Coronary artery (tissue), 2 donors: Measurements from ENCODE around the gene SLC1A5.

ENCODE experiments used
- DNase-seq: peaks from one replicate; pipeline ENCODE4 v3.0.0-alpha.2; 2017; ENCODE audit warnings: low spot score
- H3K27ac ChIP-seq, 2 donors: fragments of 200-600 bp; sonication (generic); one replicate each; pipeline ENCODE4 v1.5.1; 2016 to 2019
- H3K4me3 ChIP-seq: fragments of 200-600 bp; sonication (generic); 2 replicates; pipeline ENCODE4 v1.5.1; 2016; ENCODE audit warnings: mild to moderate bottlenecking, moderate library complexity
- CTCF ChIP-seq: fragments of 200-600 bp; sonication (generic); IDR thresholded peaks from one replicate; pipeline ENCODE4 v1.5.1; 2019; ENCODE audit warnings: antibody characterized with exemption

The SLC1A5 gene

GRCh38 chr19:46731584-46731983 is 56.8 kb downstream of the SLC1A5 start:
- Histone ChIP-seq H3K4me3 (peak overlapping the region; percentile 18), H3K27ac (peak overlapping the region in 1 of 2 donors; percentile 25)
- DNase-seq, result no peak
- TF ChIP-seq CTCF, result no peak

DNA sequence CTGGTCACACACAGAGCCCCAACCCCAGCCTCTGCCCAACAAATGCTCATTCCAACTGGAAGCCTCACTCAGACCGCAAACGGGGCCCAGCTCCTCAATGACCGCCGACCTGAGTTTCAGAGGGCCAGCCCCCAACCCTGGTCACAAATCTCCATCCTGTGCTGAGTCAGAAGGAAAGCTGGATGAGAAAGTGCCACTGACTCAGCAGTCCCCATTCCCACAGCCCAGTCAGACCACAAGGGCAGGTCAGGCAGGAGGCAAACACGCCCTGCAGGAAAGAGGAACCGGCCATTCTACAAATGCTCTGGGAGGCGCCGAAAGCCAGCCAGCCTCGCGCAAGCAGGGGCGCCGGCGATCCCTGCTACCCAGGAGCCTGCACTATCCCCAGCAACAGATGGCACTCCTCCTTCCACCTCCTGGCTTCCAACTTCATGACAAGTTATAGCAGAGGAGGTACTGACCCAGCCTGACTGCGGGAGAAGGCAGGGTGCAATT is 57.3 kb downstream of the SLC1A5 start:
- Histone ChIP-seq H3K4me3 (peak overlapping the region; percentile 18), H3K27ac (peak overlapping the region in 1 of 2 donors; percentile 25)
- no peak for DNase-seq
- no peak for TF ChIP-seq CTCF

- no peak overlapping the region for H3K4me3 ChIP-seq
- no peak for TF ChIP-seq CTCF
Measured at GRCh38 chr19:46730595-46730994, 57.8 kb downstream of the SLC1A5 start.

GRCh38 chr19:46730187-46730586 is 58.2 kb downstream of the SLC1A5 start:
- no peak for TF ChIP-seq CTCF
- Histone ChIP-seq H3K27ac (no peak overlapping the region), H3K4me3 (no peak overlapping the region)
- DNase-seq, result no peak

More at GRCh38 chr19:46730595-46730994, 57.8 kb downstream of the SLC1A5 start:
- no peak overlapping the region for H3K27ac ChIP-seq
- DNase-seq, result no peak

DNA sequence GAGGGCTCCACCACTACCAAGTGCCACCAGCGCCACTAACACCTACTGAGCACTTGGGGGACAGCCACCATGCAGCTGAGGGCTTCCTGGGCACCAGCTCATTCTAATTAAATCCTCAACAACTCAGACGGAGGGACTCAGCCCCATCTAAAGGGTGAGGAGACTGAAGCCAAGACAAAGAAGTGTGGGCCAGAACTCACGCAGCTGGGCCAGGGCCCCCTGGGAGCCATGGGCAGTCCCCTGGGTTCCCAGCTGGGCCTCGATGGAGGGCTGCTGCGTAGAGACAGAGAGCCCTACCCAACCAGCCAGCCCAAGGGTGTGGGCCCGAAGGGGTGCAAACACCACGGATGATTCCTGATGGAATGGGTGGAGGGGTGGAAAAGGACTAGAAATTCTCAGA is 58.7 kb downstream of the SLC1A5 start:
- no peak overlapping the region for H3K4me3 ChIP-seq
- no peak for DNase-seq
- no peak for TF ChIP-seq CTCF
- H3K27ac ChIP-seq, result no peak overlapping the region

DNA sequence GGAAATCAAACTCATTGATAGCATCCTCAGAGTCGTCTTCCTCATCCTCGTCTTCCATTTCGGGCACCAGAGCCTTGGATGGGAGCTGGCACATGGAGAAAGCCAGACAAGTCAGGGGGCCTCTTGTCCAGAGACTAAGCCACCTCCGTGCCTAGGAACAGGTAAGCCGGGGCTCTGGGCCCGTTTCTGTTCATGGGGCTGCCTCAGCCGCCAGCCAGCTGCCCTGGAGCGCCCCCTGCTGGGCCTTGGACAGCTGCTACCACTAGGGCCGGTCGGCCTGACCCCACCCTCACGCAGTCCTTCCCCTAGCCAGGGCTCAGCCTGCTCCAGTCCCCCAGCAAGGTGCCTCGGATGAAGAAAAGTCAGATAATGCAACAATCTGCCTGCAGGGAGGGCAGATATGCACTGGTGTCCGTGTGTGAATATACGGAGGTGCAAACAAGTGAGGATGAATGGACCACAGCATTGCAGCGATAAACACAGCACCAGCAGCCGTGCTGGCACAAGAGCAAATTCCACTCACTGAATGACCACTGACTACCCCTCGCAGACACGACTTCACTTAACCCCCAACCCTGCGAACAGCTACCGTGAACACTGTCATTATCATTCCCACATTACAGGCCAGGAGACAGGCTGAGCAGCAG is 59.6 kb downstream of the SLC1A5 start:
- peak overlapping the region in 1 of 2 donors; percentile 42 for H3K27ac ChIP-seq
- TF ChIP-seq CTCF, result peak; percentile 85
- H3K4me3 ChIP-seq, result no peak overlapping the region
- no peak for DNase-seq

DNA sequence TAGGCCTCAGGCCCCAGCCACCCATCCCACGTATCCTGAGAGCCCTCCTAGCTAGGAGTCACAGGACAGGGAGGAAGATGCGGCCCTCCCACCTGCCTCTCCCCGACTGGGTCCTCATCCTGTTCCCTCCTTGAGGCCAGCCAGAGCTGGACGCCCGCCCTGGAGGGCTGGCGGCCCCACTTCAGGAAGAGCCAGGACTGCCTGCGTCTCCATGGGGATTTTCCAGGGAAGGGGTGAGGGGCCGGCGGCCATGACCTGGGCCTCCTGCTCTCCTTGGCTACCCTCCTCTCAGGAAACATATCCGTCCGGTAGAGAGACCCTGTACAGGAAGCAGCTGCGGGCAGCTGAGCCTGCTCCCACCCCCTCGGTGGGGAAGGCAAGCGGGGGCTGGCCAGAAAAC is 60.2 kb downstream of the SLC1A5 start:
- no peak for DNase-seq
- H3K27ac ChIP-seq, result peak overlapping the region in 1 of 2 donors; percentile 42
- no peak overlapping the region for H3K4me3 ChIP-seq
- TF ChIP-seq CTCF, result no peak
